ENCODE data around the gene LMF1. TPM values are rescaled to one million over a fixed set of nuclear protein-coding genes. Genes with fewer than 3 reads are reported as not detected.

LMF1 gene
- total RNA-seq, 3 donors from 2014 or later (not counting 1 experiment from before 2014, with no cell fraction given), result 28.2 to 42.2 (median 41.2) TPM

DNA sequence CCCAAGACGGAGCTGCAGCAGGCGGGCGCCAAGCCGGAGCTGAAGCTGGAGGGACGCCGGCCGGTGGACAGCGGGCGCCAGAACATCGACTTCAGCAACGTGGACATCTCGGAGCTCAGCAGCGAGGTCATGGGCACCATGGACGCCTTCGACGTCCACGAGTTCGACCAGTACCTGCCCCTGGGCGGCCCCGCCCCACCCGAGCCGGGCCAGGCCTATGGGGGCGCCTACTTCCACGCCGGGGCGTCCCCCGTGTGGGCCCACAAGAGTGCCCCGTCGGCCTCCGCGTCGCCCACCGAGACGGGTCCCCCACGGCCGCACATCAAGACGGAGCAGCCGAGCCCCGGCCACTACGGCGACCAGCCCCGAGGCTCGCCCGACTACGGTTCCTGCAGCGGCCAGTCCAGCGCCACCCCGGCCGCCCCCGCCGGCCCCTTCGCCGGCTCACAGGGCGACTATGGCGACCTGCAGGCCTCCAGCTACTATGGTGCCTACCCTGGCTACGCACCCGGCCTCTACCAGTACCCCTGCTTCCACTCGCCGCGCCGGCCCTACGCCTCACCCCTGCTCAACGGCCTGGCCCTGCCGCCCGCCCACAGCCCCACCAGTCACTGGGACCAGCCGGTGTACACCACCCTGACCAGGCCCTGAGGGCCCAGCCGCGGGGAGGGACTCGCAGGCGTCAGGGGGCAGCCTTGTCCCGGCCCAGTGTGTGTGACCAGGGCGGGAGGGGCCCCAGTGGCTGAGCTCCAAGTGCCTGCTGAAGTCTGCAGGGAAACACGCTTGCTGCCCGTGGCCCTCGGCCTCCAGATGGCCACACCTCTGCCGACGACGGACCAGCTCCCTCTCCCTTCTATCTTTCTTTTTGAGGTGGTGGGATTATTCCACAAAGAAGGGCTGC lies 14.2 kb upstream of the LMF1 start:
- Histone ChIP-seq H3K27me3 (ENCODE audit: control insufficient read depth, insufficient read depth, low read length) (peaks cover 4% of the 10 kb centered on the region), H3K4me3 (ENCODE audit: low read length) (no peak overlapping the region), H3K36me3 (ENCODE audit: control insufficient read depth, insufficient read depth, low read length) (no peaks in the 10 kb centered on the region), H3K4me1 (ENCODE audit: control insufficient read depth, insufficient read depth, low read length) (peaks cover 7% of the 10 kb centered on the region), H3K27ac (ENCODE audit: low read length) (no peak overlapping the region), H3K9me3 (ENCODE audit: control insufficient read depth, insufficient read depth, low read length) (no peaks in the 10 kb centered on the region)
- ATAC-seq (no peak), DNase-seq (no peak)
- H3K9me3 Mint-ChIP-seq, result no peaks in the 10 kb centered on the region
- H3K36me3 Mint-ChIP-seq, result no peaks in the 10 kb centered on the region
- H3K4me1 Mint-ChIP-seq, result peaks cover 5 to 6% of the 10 kb centered on the region in 2 donors
- TF ChIP-seq, protein P1, sequence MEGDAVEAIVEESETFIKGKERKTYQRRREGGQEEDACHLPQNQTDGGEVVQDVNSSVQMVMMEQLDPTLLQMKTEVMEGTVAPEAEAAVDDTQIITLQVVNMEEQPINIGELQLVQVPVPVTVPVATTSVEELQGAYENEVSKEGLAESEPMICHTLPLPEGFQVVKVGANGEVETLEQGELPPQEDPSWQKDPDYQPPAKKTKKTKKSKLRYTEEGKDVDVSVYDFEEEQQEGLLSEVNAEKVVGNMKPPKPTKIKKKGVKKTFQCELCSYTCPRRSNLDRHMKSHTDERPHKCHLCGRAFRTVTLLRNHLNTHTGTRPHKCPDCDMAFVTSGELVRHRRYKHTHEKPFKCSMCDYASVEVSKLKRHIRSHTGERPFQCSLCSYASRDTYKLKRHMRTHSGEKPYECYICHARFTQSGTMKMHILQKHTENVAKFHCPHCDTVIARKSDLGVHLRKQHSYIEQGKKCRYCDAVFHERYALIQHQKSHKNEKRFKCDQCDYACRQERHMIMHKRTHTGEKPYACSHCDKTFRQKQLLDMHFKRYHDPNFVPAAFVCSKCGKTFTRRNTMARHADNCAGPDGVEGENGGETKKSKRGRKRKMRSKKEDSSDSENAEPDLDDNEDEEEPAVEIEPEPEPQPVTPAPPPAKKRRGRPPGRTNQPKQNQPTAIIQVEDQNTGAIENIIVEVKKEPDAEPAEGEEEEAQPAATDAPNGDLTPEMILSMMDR (IDR thresholded peaks at IDR 0.05), result no peak
- intact Hi-C loops (cut with micrococcal nuclease), result no loop called here
- WGBS (ENCODE audit: insufficient coverage), result 95% methylated on average over 78 of the region's 78 CpGs
- no peak overlapping the region for H3K27ac Mint-ChIP-seq
- H3K4me3 Mint-ChIP-seq, result no peak overlapping the region
- H3K27me3 Mint-ChIP-seq (ENCODE audit: low read depth in 2 of 2), result peaks cover 4 to 7% of the 10 kb centered on the region in 2 donors

DNA sequence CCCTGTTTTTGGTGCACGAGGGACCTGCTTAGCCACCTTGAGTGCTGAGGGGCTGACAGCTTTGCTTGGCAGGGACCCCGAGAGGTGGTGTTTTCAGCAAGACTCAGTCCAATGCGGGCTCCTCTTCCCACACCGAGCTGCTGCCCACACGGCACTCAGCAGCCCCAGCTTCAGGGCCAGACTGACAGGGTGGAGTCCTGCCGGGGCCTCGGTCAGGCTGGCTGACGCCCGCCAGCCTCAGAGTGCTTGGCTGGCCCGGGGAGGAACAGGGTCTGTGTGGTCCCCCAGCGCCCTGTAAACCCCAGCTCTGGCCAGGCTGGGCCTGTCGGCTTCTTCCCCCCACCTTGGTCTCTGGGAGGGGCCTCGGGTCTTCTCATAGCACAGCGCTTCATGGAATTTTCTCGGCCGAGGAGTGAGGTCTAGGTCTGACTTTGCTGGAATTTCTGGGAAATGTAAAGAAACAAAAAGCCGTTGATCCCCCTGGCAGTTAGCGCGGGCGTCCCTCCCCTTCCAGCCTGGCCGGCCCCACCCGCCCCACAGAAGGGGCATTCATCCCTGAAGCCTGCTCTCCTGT lies 13.4 kb upstream of the LMF1 start:
- Histone ChIP-seq H3K4me3 (ENCODE audit: low read length) (no peak overlapping the region), H3K27ac (ENCODE audit: low read length) (no peak overlapping the region), H3K27me3 (ENCODE audit: control insufficient read depth, insufficient read depth, low read length) (peaks cover 10% of the 10 kb centered on the region), H3K4me1 (ENCODE audit: control insufficient read depth, insufficient read depth, low read length) (peaks cover 10% of the 10 kb centered on the region), H3K9me3 (ENCODE audit: control insufficient read depth, insufficient read depth, low read length) (no peaks in the 10 kb centered on the region), H3K36me3 (ENCODE audit: control insufficient read depth, insufficient read depth, low read length) (no peaks in the 10 kb centered on the region)
- Mint-ChIP-seq H3K27me3 (ENCODE audit: low read depth in 2 of 2) (peaks cover 7 to 9% of the 10 kb centered on the region in 2 donors), H3K36me3 (no peaks in the 10 kb centered on the region), H3K4me1 (peaks cover 5 to 6% of the 10 kb centered on the region in 2 donors), H3K9me3 (no peaks in the 10 kb centered on the region), H3K27ac (no peak overlapping the region), H3K4me3 (no peak overlapping the region)
- no peak for ATAC-seq
- no peak for DNase-seq
- TF ChIP-seq, protein P1 (IDR thresholded peaks at IDR 0.05), result no peak
- intact Hi-C loops (cut with micrococcal nuclease), result no loop called here
- WGBS (ENCODE audit: insufficient coverage), result 92% methylated on average over 22 of the region's 22 CpGs

DNA sequence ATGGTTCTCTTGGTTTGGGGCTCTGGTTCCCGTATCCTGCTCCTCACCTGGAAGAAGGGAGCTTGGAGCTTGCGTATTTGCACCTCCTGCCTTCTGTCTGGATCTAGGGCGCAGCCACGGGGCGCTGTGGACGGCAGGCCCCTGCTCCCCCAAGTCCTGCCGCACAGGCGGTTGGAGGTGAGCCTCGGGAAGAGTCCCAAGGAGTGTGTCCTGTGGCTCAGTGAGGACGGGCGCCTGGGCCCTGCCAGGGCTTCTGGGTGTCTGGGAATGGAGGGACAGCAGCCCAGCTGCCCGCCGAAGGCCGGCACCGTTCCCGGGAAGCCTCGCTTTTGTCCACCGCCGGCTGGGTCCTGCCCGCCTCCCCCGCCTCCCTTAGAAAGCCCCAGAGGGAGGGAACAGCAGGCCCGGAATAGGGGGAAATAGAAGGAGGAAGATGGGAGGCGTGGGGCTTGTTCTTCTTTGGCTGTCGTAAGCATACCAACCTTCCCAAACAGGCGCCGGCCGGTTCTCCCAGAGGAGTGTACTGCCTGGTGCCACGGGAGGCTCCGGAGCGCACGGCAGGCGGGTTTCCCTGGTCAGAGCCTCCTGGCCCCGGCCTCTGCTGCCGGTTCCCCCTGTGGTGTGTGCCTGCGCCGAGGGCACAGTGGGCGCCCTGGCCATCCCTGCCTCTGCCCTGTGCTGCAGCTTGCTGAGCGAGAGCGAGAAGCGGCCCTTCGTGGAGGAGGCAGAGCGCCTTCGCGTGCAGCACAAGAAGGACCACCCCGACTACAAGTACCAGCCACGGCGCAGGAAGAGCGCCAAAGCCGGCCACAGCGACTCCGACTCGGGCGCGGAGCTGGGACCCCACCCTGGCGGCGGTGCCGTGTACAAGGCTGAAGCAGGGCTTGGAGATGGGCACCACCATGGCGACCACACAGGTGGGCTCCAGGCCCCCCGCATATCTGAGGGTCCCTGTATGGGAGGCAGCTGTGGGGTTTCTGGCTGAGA lies 12.6 kb upstream of the LMF1 start:
- no peak for DNase-seq
- TF ChIP-seq, protein P1 (IDR thresholded peaks at IDR 0.05), result no peak
- ATAC-seq, result no peak
- Histone ChIP-seq H3K4me3 (ENCODE audit: low read length) (no peak overlapping the region), H3K9me3 (ENCODE audit: control insufficient read depth, insufficient read depth, low read length) (no peaks in the 10 kb centered on the region), H3K4me1 (ENCODE audit: control insufficient read depth, insufficient read depth, low read length) (peaks cover 10% of the 10 kb centered on the region), H3K27ac (ENCODE audit: low read length) (no peak overlapping the region), H3K27me3 (ENCODE audit: control insufficient read depth, insufficient read depth, low read length) (peaks cover 10% of the 10 kb centered on the region), H3K36me3 (ENCODE audit: control insufficient read depth, insufficient read depth, low read length) (no peaks in the 10 kb centered on the region)
- intact Hi-C loops (cut with micrococcal nuclease), result no loop called here
- Mint-ChIP-seq H3K27me3 (ENCODE audit: low read depth in 2 of 2) (peaks cover 7 to 10% of the 10 kb centered on the region in 2 donors), H3K36me3 (no peaks in the 10 kb centered on the region), H3K9me3 (no peaks in the 10 kb centered on the region), H3K4me1 (peaks cover 5 to 6% of the 10 kb centered on the region in 2 donors), H3K4me3 (peak overlapping the region; percentile 63), H3K27ac (no peak overlapping the region)
- WGBS (ENCODE audit: insufficient coverage), result 86% methylated on average over 59 of the region's 59 CpGs

Data from natural killer cell (primary cell).